ENCODE results near the gene ZDHHC14.

DNA sequence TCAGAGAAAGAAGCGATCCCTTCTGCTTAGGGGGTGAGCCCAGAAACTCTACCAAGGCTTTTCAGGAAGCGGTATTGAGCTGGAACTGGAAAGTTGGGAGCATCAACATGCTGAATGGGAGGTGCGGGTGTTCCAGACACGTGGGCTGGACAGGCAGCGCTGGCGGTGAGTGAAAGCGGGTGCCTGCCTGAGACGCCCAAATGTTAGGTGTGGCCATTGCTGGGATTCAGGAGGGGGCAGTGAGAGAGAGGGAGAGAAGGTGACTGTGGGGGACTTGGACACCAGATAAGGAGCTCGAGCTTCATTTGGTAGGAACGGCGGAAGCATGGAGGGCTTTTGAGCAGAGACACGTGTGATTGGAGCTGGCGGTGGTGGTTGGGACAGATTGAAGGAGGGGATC, 157.7 kb downstream of the ZDHHC14 start:
- TF ChIP-seq, protein P1, sequence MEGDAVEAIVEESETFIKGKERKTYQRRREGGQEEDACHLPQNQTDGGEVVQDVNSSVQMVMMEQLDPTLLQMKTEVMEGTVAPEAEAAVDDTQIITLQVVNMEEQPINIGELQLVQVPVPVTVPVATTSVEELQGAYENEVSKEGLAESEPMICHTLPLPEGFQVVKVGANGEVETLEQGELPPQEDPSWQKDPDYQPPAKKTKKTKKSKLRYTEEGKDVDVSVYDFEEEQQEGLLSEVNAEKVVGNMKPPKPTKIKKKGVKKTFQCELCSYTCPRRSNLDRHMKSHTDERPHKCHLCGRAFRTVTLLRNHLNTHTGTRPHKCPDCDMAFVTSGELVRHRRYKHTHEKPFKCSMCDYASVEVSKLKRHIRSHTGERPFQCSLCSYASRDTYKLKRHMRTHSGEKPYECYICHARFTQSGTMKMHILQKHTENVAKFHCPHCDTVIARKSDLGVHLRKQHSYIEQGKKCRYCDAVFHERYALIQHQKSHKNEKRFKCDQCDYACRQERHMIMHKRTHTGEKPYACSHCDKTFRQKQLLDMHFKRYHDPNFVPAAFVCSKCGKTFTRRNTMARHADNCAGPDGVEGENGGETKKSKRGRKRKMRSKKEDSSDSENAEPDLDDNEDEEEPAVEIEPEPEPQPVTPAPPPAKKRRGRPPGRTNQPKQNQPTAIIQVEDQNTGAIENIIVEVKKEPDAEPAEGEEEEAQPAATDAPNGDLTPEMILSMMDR (IDR thresholded peaks at IDR 0.05; ENCODE audit: insufficient read depth, low read length, poor library complexity, severe bottlenecking): no peak
- TF ChIP-seq EZH2phosphoT487 (conservative IDR thresholded peaks at IDR 0.05; ENCODE audit: low read length): no peak
